SU-DHL-6 (cell line): ENCODE data around the gene ERVFRD-1.

Source experiments
- CTCF ChIP-seq: fragments of 200-600 bp; sonication (generic); IDR thresholded peaks from one replicate; pipeline ENCODE4 v1.5.1; 2017; ENCODE audit warnings: antibody characterized with exemption, mild to moderate bottlenecking, low read length, moderate library complexity; ENCODE audit not compliant: insufficient read depth, poor library complexity, severe bottlenecking
- EZH2phosphoT487 ChIP-seq: fragments of 200-600 bp; sonication (generic), shearing (Covaris generic); conservative IDR thresholded peaks from 2 replicates; pipeline ENCODE4 v1.6.1; 2018; ENCODE audit warnings: mild to moderate bottlenecking, antibody characterized with exemption, low read length, moderate library complexity, mixed read lengths

- TF ChIP-seq CTCF (no peak), EZH2phosphoT487 (no peak)
These were observed 10.3 kb upstream of the ERVFRD-1 start for GRCh38 chr6:11121851-11122250.
